GM12878 (cell line): ENCODE measurements around the gene BCL2. TPM values are rescaled to one million over a fixed set of nuclear protein-coding genes. Genes with fewer than 3 reads are reported as not detected.
A peak's percentile ranks its signal among the peaks of the same experiment; 100 is the strongest.

Experiments used
- CBX3 ChIP-seq: fragments of 200-600 bp; sonication (generic); IDR thresholded peaks from 2 replicates; pipeline ENCODE4 v1.6.1; 2016; ENCODE audit warnings: low read depth, borderline replicate concordance
- EP300 ChIP-seq, 2 experiments: fragments of 150-350 bp in 1 of 2; IDR thresholded peaks; 2 replicates each; pipeline ENCODE4 v1.6.1; 2011 to 2012; ENCODE audit warnings: low read depth in 2 of 2, low read length in 2 of 2, borderline replicate concordance in 1 of 2, improper control_type of control experiment in 1 of 2, inconsistent platforms in 1 of 2; ENCODE audit not compliant: control insufficient read depth in 1 of 2
- ESRRA ChIP-seq: IDR thresholded peaks from 2 replicates; pipeline ENCODE4 v1.6.1; 2012; ENCODE audit warnings: mild to moderate bottlenecking, low read length, improper control_type of control experiment
- FOXM1 ChIP-seq: IDR thresholded peaks from 2 replicates; pipeline ENCODE4 v1.6.1; 2012; ENCODE audit warnings: low read depth, mild to moderate bottlenecking, inconsistent platforms, low read length, moderate library complexity
- GATAD2B ChIP-seq: fragments of 450-650 bp; conservative IDR thresholded peaks from 2 replicates; pipeline ENCODE4 v1.6.1; 2017; ENCODE audit warnings: low read depth, mild to moderate bottlenecking, moderate library complexity
- HDAC2 ChIP-seq: fragments of 200-600 bp; sonication (generic); IDR thresholded peaks from 2 replicates; pipeline ENCODE4 v1.6.1; 2017
- MTA2 ChIP-seq: fragments of 450-650 bp; IDR thresholded peaks from 2 replicates; pipeline ENCODE4 v1.6.1; 2016; ENCODE audit warnings: low read depth, mild to moderate bottlenecking, moderate library complexity
- NFIC ChIP-seq: IDR thresholded peaks from 2 replicates; pipeline ENCODE4 v1.6.1; 2012; ENCODE audit warnings: low read depth, mild to moderate bottlenecking, inconsistent platforms, low read length, moderate library complexity
- NFYB ChIP-seq: IDR thresholded peaks from 2 replicates; pipeline ENCODE4 v1.6.1; 2011; ENCODE audit warnings: low read depth, mild to moderate bottlenecking, low read length, improper control_type of control experiment, moderate library complexity; ENCODE audit not compliant: insufficient read depth
- PAX8 ChIP-seq: fragments of 450-650 bp; IDR thresholded peaks from 2 replicates; pipeline ENCODE4 v1.6.1; 2017; ENCODE audit warnings: mild to moderate bottlenecking, moderate library complexity
- SPI1 ChIP-seq: IDR thresholded peaks from 2 replicates; pipeline ENCODE4 v1.6.1; 2011; ENCODE audit warnings: low read depth, mild to moderate bottlenecking, low read length, moderate library complexity, borderline replicate concordance; ENCODE audit not compliant: insufficient read depth
- ZBED1 ChIP-seq: IDR thresholded peaks from 2 replicates; pipeline ENCODE4 v1.6.1; 2016; ENCODE audit warnings: borderline replicate concordance
- ZNF207 ChIP-seq: fragments of 450-650 bp; IDR thresholded peaks from 2 replicates; pipeline ENCODE4 v1.6.1; 2014; ENCODE audit warnings: antibody characterized with exemption, mild to moderate bottlenecking, borderline replicate concordance
- ZNF622 ChIP-seq: fragments of 450-650 bp; IDR thresholded peaks from 2 replicates; pipeline ENCODE4 v1.6.1; 2017; ENCODE audit warnings: mild to moderate bottlenecking, inconsistent platforms
- polyA plus RNA-seq, 11 experiments: library from polyadenylated mRNA; depleted of rRNA in 4 of 11; unstranded in 6 of 11; stranded (reverse) in 5 of 11; fragments of >200 nt; fragmentation: Nextera tagmentation in 4 of 11; fragmentation: Illumina TruSeq in 1 of 11; extraction: Ambion mirVana in 4 of 11; extraction: Trizol in 1 of 11; gene quantifications; 1 replicate in 1 of 11; 2 replicates in 10 of 11; pipeline versions ENCODE4 v1.2.1 to v1.2.3, GENCODE V29; 2011 to 2016; ENCODE audit warnings: inconsistent platforms in 2 of 11, missing spikeins in 2 of 11, low read depth in 1 of 11
- total RNA-seq, 4 experiments: library from RNA; depleted of rRNA in 3 of 4; stranded (reverse); fragments of >200 nt in 3 of 4; fragmentation: Illumina TruSeq in 1 of 4; extraction: Trizol in 1 of 4; gene quantifications; 2 replicates each; pipeline versions ENCODE4 v1.2.1 to v1.2.3, GENCODE V29; 2013 to 2021
- TF ChIP-seq, protein P1 (sequence below): IDR thresholded peaks from 2 replicates; pipeline ENCODE4 v1.6.1; 2012; ENCODE audit warnings: improper control_type of control experiment, low read depth, low read length; ENCODE audit not compliant: insufficient replicate concordance
- TF ChIP-seq, protein P2 (sequence below): fragments of 450-650 bp; IDR thresholded peaks from 2 replicates; pipeline ENCODE4 v1.6.1; 2014; ENCODE audit warnings: mild to moderate bottlenecking
- TF ChIP-seq, protein P3 (sequence below): IDR thresholded peaks from 2 replicates; pipeline ENCODE4 v1.6.1; 2012; ENCODE audit warnings: low read depth, low read length, improper control_type of control experiment
- TF ChIP-seq, protein P4 (sequence below), 3 experiments: IDR thresholded peaks in 2 of 3; conservative IDR thresholded peaks in 1 of 3; 2 replicates each; pipeline ENCODE4 v1.5.1; 2011; ENCODE audit warnings: low read depth in 3 of 3, low read length in 3 of 3, mild to moderate bottlenecking in 3 of 3, control low read depth in 2 of 3, moderate library complexity in 2 of 3, inconsistent platforms in 1 of 3, mixed read lengths in 1 of 3; ENCODE audit not compliant: control insufficient read depth in 2 of 3, insufficient read depth in 1 of 3; ENCODE audit errors: extremely low read depth in 1 of 3
- TF ChIP-seq, protein P5 (sequence below): fragments of 450-650 bp; IDR thresholded peaks from 2 replicates; pipeline ENCODE4 v1.6.1; 2017; ENCODE audit warnings: mild to moderate bottlenecking, low read depth, inconsistent platforms; ENCODE audit not compliant: poor library complexity, severe bottlenecking

BCL2 gene
- total and polyA plus RNA-seq, 10 of the 15 experiments (the other 5 are each of a cell fraction or from before 2014, with no cell fraction given): 4.1 to 47.8 (median 19.3) TPM

DNA sequence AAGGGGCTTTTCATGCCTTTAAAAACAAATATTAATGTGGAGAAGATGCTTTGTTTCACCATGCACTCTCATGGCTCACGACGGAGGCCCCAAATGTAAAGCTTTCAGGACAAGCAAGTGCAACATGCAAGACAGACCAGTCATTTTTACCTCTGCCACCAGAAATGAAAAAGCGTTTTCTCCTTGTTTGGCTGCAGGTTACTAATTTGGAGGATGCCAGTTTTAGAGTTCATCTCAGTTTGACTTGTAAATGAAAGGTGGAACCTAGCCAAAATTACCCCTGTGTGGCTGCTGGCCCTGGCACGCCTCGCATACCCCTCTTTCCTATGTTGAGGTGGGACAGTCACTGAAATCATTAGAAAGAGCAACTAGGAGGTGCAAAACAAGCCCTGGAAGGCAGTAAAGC, 138.6 kb downstream of the BCL2 start (continued):
- TF ChIP-seq CBX3: no peak
- TF ChIP-seq, protein P1, sequence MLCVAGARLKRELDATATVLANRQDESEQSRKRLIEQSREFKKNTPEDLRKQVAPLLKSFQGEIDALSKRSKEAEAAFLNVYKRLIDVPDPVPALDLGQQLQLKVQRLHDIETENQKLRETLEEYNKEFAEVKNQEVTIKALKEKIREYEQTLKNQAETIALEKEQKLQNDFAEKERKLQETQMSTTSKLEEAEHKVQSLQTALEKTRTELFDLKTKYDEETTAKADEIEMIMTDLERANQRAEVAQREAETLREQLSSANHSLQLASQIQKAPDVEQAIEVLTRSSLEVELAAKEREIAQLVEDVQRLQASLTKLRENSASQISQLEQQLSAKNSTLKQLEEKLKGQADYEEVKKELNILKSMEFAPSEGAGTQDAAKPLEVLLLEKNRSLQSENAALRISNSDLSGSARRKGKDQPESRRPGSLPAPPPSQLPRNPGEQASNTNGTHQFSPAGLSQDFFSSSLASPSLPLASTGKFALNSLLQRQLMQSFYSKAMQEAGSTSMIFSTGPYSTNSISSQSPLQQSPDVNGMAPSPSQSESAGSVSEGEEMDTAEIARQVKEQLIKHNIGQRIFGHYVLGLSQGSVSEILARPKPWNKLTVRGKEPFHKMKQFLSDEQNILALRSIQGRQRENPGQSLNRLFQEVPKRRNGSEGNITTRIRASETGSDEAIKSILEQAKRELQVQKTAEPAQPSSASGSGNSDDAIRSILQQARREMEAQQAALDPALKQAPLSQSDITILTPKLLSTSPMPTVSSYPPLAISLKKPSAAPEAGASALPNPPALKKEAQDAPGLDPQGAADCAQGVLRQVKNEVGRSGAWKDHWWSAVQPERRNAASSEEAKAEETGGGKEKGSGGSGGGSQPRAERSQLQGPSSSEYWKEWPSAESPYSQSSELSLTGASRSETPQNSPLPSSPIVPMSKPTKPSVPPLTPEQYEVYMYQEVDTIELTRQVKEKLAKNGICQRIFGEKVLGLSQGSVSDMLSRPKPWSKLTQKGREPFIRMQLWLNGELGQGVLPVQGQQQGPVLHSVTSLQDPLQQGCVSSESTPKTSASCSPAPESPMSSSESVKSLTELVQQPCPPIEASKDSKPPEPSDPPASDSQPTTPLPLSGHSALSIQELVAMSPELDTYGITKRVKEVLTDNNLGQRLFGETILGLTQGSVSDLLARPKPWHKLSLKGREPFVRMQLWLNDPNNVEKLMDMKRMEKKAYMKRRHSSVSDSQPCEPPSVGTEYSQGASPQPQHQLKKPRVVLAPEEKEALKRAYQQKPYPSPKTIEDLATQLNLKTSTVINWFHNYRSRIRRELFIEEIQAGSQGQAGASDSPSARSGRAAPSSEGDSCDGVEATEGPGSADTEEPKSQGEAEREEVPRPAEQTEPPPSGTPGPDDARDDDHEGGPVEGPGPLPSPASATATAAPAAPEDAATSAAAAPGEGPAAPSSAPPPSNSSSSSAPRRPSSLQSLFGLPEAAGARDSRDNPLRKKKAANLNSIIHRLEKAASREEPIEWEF: no peak
- TF ChIP-seq NFYB: no peak
- TF ChIP-seq FOXM1: peak; percentile 85; the same call in 1 of the 2 replicates
- TF ChIP-seq, protein P2, sequence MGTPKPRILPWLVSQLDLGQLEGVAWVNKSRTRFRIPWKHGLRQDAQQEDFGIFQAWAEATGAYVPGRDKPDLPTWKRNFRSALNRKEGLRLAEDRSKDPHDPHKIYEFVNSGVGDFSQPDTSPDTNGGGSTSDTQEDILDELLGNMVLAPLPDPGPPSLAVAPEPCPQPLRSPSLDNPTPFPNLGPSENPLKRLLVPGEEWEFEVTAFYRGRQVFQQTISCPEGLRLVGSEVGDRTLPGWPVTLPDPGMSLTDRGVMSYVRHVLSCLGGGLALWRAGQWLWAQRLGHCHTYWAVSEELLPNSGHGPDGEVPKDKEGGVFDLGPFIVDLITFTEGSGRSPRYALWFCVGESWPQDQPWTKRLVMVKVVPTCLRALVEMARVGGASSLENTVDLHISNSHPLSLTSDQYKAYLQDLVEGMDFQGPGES: no peak
- no peak for TF ChIP-seq PAX8
- no peak for TF ChIP-seq ZNF622
- TF ChIP-seq NFIC: peak; percentile 80
- TF ChIP-seq EP300 (IDR thresholded peaks at IDR 0.05; ENCODE audit: borderline replicate concordance in 1 of 2, control insufficient read depth in 1 of 2, low read depth in 2 of 2, low read length in 2 of 2): peak; percentile 25 to 40; a peak in 1 of 4 replicates
- TF ChIP-seq, protein P3, sequence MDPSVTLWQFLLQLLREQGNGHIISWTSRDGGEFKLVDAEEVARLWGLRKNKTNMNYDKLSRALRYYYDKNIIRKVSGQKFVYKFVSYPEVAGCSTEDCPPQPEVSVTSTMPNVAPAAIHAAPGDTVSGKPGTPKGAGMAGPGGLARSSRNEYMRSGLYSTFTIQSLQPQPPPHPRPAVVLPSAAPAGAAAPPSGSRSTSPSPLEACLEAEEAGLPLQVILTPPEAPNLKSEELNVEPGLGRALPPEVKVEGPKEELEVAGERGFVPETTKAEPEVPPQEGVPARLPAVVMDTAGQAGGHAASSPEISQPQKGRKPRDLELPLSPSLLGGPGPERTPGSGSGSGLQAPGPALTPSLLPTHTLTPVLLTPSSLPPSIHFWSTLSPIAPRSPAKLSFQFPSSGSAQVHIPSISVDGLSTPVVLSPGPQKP: no peak
- no peak for TF ChIP-seq HDAC2
- TF ChIP-seq ESRRA: no peak
- TF ChIP-seq, protein P4, sequence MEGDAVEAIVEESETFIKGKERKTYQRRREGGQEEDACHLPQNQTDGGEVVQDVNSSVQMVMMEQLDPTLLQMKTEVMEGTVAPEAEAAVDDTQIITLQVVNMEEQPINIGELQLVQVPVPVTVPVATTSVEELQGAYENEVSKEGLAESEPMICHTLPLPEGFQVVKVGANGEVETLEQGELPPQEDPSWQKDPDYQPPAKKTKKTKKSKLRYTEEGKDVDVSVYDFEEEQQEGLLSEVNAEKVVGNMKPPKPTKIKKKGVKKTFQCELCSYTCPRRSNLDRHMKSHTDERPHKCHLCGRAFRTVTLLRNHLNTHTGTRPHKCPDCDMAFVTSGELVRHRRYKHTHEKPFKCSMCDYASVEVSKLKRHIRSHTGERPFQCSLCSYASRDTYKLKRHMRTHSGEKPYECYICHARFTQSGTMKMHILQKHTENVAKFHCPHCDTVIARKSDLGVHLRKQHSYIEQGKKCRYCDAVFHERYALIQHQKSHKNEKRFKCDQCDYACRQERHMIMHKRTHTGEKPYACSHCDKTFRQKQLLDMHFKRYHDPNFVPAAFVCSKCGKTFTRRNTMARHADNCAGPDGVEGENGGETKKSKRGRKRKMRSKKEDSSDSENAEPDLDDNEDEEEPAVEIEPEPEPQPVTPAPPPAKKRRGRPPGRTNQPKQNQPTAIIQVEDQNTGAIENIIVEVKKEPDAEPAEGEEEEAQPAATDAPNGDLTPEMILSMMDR (IDR thresholded peaks at IDR 0.05 in 2 of 3, conservative IDR thresholded peaks at IDR 0.05 in 1 of 3; ENCODE audit: control insufficient read depth in 2 of 3, extremely low read depth in 1 of 3, insufficient read depth in 1 of 3, low read depth in 3 of 3, low read length in 3 of 3): no peak
- TF ChIP-seq, protein P5, sequence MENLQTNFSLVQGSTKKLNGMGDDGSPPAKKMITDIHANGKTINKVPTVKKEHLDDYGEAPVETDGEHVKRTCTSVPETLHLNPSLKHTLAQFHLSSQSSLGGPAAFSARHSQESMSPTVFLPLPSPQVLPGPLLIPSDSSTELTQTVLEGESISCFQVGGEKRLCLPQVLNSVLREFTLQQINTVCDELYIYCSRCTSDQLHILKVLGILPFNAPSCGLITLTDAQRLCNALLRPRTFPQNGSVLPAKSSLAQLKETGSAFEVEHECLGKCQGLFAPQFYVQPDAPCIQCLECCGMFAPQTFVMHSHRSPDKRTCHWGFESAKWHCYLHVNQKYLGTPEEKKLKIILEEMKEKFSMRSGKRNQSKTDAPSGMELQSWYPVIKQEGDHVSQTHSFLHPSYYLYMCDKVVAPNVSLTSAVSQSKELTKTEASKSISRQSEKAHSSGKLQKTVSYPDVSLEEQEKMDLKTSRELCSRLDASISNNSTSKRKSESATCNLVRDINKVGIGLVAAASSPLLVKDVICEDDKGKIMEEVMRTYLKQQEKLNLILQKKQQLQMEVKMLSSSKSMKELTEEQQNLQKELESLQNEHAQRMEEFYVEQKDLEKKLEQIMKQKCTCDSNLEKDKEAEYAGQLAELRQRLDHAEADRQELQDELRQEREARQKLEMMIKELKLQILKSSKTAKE: peak; percentile 84
- TF ChIP-seq ZNF207: no peak
- peak; percentile 81; the same call in 1 of the 2 replicates for TF ChIP-seq ZBED1
- no peak for TF ChIP-seq SPI1
- no peak for TF ChIP-seq MTA2
- no peak for TF ChIP-seq GATAD2B
